Smooth muscle cell (in vitro differentiated cells): ENCODE measurements around the gene TRIM33. TPM values are rescaled to one million over a fixed set of nuclear protein-coding genes. Genes with fewer than 3 reads are reported as not detected.

Experiments used
- DNase-seq: peaks from one replicate; lab custom pipeline; 2025; ENCODE audit not compliant: unreplicated experiment; lab: John Stamatoyannopoulos, UW
- H2AFZ ChIP-seq: fragments of 200-600 bp; sonication (generic); 2 replicates; pipeline ENCODE4 v1.6.0; 2016; ENCODE audit warnings: antibody characterized with exemption, low read depth, mild to moderate bottlenecking
- H3F3A ChIP-seq: fragments of 200-600 bp; sonication (generic); 2 replicates; pipeline ENCODE4 v1.6.0; 2017; ENCODE audit warnings: antibody characterized with exemption, low read depth
- H3K27ac ChIP-seq: fragments of 200-600 bp; sonication (generic); 2 replicates; pipeline ENCODE4 v1.5.1; 2016; ENCODE audit warnings: low read depth, mild to moderate bottlenecking
- H3K27me3 ChIP-seq: fragments of 200-600 bp; sonication (generic); 2 replicates; pipeline ENCODE4 v1.6.1; 2016; ENCODE audit warnings: low read depth, mild to moderate bottlenecking
- H3K36me3 ChIP-seq: fragments of 200-600 bp; sonication (generic); 2 replicates; pipeline ENCODE4 v1.5.1; 2016; ENCODE audit warnings: low read depth
- H3K4me1 ChIP-seq: fragments of 200-600 bp; sonication (generic); 2 replicates; pipeline ENCODE4 v1.5.1; 2016; ENCODE audit warnings: low read depth
- H3K4me2 ChIP-seq: fragments of 200-600 bp; sonication (generic); 2 replicates; pipeline ENCODE4 v1.6.0; 2016; ENCODE audit warnings: mild to moderate bottlenecking
- H3K4me3 ChIP-seq: fragments of 200-600 bp; sonication (generic); 2 replicates; pipeline ENCODE4 v1.5.1; 2016; ENCODE audit warnings: mild to moderate bottlenecking
- H3K79me2 ChIP-seq: fragments of 200-600 bp; sonication (generic); 2 replicates; pipeline ENCODE4 v1.6.0; 2016; ENCODE audit warnings: low read depth, mild to moderate bottlenecking
- H3K9ac ChIP-seq: fragments of 200-600 bp; sonication (generic); 2 replicates; pipeline ENCODE4 v1.6.0; 2016; ENCODE audit warnings: low read depth
- H3K9me3 ChIP-seq: fragments of 200-600 bp; sonication (generic); replicated peaks from 2 replicates; pipeline ENCODE4 v1.5.1; 2016; ENCODE audit warnings: low read depth
- H4K20me1 ChIP-seq: fragments of 200-600 bp; sonication (generic); 2 replicates; pipeline ENCODE4 v1.6.0; 2016; ENCODE audit warnings: low read depth
- CTCF ChIP-seq: fragments of 200-600 bp; sonication (generic); IDR thresholded peaks from 2 replicates; pipeline ENCODE4 v1.5.1; 2017; ENCODE audit warnings: borderline replicate concordance, mild to moderate bottlenecking, antibody characterized with exemption; ENCODE audit not compliant: insufficient read depth, poor library complexity, severe bottlenecking
- WGBS: methylation state at CpG from one replicate; pipeline ENCODE4 v1.1.7; 2016; ENCODE audit warnings: low lambda C conversion rate; 5-methylcytosine and 5-hydroxymethylcytosine counted together
- polyA plus RNA-seq: library from polyadenylated mRNA; unstranded; fragments of >200 nt; fragmentation: Nextera tagmentation; extraction: Ambion mirVana; gene quantifications from 2 replicates; pipeline ENCODE4 v1.2.1, GENCODE V29; 2016
- total RNA-seq: library from RNA; depleted of rRNA; stranded (reverse); fragments of >200 nt; gene quantifications from 2 replicates; pipeline ENCODE4 v1.2.3, GENCODE V29; 2014

TRIM33 gene
- total and polyA plus RNA-seq, 2 experiments from 2014 or later: 12.0 to 30.5 TPM

GRCh38 chr1:114509596-114510273, 1.3 kb downstream of the TRIM33 start:
- Histone ChIP-seq H3K4me3 (peak overlapping the region; percentile 98), H3F3A (no peaks in the 10 kb centered on the region), H3K27me3 (no peaks in the 10 kb centered on the region), H3K9me3 (no peaks in the 10 kb centered on the region), H3K79me2 (peaks cover 61% of the 10 kb centered on the region), H3K27ac (no peak overlapping the region), H3K9ac (peak overlapping the region; percentile 79), H4K20me1 (peaks cover 58% of the 10 kb centered on the region), H3K4me1 (peaks cover 23% of the 10 kb centered on the region), H3K36me3 (no peaks in the 10 kb centered on the region), H2AFZ (peak overlapping the region; percentile 78), H3K4me2 (peak overlapping the region; percentile 90)
- 1% methylated on average over 9 of the region's 9 CpGs for WGBS
- TF ChIP-seq CTCF: no peak
- DNase-seq: no peak

- DNase-seq: no peak
- Histone ChIP-seq H3K4me3 (peak overlapping the region; percentile 98), H3K27me3 (no peaks in the 10 kb centered on the region), H3K4me1 (peaks cover 23% of the 10 kb centered on the region), H2AFZ (no peak overlapping the region), H3K36me3 (no peaks in the 10 kb centered on the region), H3K9ac (no peak overlapping the region), H3K79me2 (peaks cover 73% of the 10 kb centered on the region), H3K27ac (no peak overlapping the region), H3F3A (no peaks in the 10 kb centered on the region), H3K4me2 (peak overlapping the region; percentile 90), H3K9me3 (no peaks in the 10 kb centered on the region), H4K20me1 (peaks cover 69% of the 10 kb centered on the region)
- 76% methylated on average over 2 of the region's 2 CpGs for WGBS
- TF ChIP-seq CTCF: no peak
Measured at GRCh38 chr1:114508386-114508898, 2.6 kb downstream of the TRIM33 start.

- Histone ChIP-seq H3K4me3 (peak overlapping the region; percentile 98), H3K4me2 (peak overlapping the region; percentile 90), H4K20me1 (peaks cover 77% of the 10 kb centered on the region), H3K9ac (no peak overlapping the region), H3K79me2 (peaks cover 83% of the 10 kb centered on the region), H2AFZ (no peak overlapping the region), H3K27ac (no peak overlapping the region), H3F3A (no peaks in the 10 kb centered on the region), H3K36me3 (no peaks in the 10 kb centered on the region), H3K9me3 (no peaks in the 10 kb centered on the region), H3K27me3 (no peaks in the 10 kb centered on the region), H3K4me1 (peaks cover 23% of the 10 kb centered on the region)
- DNase-seq: no peak
- 70% methylated on average over 3 of the region's 3 CpGs for WGBS
- no peak for TF ChIP-seq CTCF
Measured at GRCh38 chr1:114507513-114507912, 3.5 kb downstream of the TRIM33 start.

- Histone ChIP-seq H3K4me2 (no peak overlapping the region), H3K27ac (no peak overlapping the region), H3K79me2 (peaks cover 98% of the 10 kb centered on the region), H2AFZ (no peak overlapping the region), H3K9me3 (no peaks in the 10 kb centered on the region), H4K20me1 (peaks cover 93% of the 10 kb centered on the region), H3K9ac (no peak overlapping the region), H3F3A (no peaks in the 10 kb centered on the region), H3K36me3 (no peaks in the 10 kb centered on the region), H3K4me1 (peaks cover 23% of the 10 kb centered on the region), H3K27me3 (no peaks in the 10 kb centered on the region), H3K4me3 (no peak overlapping the region)
- no peak for TF ChIP-seq CTCF
- DNase-seq: no peak
- 60% methylated on average over 2 of the region's 2 CpGs for WGBS
Measured at GRCh38 chr1:114505148-114505561, 5.8 kb downstream of the TRIM33 start.
